Activated CD4-positive, CD25-positive, alpha-beta regulatory T cell treated with anti-CD3 and anti-CD28 coated beads, Interleukin-2, amount 50 U/mL, for 72 hours (primary cell): ENCODE measurements around the gene OTOS.

ENCODE experiments used
- DNase-seq: peaks from one replicate; pipeline ENCODE4 v3.0.0; 2021

The OTOS gene

DNA sequence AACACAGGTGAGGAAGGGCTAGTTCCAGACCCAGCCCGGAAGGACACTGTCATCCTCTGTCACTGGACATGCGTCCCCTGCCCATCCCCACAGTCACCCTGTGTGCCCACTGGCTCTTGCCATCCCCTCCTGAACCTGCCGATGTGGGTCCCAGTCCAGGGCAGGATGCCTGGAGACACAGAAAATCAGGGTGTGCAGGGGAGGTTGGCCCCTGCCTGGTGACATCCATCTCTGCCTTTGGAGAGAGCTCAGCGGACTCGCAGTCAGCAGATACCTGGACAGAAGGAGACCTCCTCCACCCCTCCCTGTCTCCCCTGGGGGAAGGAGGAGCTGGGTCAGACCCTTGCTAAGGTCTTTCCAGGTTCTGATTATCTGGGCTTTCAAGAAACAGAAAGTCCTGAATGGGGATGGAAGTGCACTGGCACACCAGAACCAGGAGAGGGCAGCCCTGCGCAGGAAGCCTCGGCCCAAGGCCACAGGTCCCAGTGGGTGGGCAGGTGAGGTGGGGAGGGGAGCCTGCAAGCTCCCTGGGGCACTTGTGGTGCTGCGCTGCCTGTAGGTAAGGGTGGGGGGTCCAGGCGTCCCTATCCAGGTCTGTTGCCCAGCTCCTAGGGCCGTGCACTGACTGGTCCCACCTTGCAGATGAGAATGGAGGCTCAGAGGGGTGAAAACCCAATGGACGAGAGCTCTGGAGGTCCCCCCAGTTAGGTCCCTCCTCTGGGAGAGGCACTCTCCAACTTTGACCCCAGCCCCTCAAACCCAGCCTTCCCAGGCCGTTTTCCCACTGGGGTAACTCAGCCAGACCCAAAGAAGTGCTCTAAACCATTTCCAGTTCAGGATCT is 9.7 kb upstream of the OTOS start:
- DNase-seq = peak; percentile 41

DNA sequence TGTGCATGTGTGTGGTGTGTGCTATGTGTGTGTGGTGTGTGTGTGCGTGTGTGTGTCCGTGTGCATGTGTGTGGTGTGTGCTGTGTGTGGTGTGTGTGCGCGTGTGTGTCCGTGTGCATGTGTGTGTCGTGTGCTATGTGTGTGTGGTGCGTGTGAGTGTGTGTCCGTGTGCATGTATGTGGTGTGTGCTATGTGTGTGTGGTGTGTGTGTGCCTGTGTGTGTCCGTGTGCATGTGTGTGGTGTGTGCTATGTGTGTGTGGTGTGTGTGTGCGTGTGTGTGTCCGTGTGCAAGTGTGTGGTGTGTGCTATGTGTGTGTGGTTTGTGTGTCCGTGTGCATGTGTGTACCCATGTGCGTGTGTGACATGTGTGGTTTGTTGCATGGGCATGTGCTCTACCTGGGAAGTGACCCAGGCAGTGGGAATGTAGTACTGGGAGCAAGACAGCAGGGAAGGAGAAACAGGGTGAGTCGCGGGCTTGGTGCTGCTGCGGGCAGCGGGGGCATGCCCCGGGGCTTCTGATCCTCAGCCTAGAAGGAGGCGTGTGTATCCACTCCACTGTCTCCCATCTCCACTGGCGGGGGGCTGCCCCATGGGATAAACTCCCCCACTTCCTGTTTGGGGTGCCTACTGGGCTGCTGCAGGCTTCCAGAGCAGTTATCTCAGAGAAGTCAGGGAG is 7.6 kb upstream of the OTOS start:
- DNase-seq = no peak

DNA sequence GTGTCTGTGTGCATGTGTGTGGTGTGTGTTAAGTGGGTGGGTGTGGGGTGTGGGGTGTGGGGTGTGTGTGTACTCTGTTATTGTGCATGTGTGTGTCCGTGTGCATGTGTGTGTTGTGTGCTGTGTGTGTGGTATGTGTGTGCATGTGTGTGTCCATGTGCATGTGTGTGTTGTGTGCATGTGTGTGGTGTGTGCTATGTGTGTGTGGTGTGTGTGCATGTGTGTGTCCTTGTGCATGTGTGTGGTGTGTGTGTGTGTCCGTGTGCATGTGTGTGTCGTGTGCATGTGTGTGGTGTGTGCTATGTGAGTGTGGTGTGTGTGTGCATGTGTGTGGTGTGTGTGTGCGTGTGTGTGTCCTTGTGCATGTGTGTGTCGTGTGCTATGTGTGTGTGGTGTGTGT is 6.9 kb upstream of the OTOS start:
- DNase-seq = no peak

DNA sequence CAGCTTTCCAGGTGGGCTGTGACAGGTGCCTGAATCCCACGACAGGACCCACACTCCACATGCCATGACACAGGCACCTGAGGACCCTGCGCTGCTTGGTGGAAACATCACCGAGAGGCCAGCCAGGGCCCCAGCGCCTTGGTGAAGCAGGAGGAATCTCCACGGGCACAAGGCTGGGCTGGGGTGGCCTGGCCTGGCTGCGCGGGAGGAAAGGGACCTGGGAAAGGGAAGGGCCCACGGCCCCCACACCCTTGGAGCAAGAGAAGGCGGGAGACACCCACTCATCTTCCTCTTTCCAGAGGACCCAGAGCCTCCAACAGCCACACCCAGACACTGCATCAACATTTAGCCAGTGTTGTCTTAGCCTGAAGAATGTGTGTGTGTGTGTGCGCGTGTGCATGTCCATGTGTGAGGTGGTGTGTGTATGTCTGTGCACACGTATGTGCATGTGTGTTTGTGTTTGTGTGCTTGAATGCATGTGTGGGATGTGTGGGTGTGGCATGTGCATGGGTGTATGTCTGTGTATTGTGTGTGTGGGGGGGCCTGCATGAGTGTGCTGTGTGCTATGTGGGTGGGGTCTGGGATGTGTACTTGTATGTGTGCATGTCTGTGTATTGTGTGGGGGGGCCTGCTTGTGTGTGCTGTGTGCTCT is 6.3 kb upstream of the OTOS start:
- DNase-seq = no peak

DNA sequence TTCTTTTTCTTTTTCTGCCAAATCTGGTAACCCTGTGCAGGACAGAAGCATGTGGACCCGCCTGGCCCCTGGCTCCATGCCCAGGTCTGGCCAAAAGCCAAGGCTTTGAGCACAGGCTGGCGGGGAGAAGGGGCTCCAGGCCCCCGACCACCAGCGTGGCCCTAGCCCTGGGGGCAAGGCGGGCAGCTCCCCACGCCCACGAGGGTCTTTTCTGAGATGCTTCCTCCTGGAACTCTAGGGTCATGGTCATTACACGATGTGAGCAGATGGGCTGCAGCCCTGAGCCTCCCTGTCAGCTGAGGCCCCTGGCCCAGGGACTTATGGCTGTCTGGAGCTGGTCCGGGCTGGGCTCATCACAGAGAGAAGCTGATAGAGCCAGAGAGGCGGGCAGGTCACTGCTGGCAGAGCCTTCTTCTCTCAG is 5.7 kb upstream of the OTOS start:
- no peak for DNase-seq

DNA sequence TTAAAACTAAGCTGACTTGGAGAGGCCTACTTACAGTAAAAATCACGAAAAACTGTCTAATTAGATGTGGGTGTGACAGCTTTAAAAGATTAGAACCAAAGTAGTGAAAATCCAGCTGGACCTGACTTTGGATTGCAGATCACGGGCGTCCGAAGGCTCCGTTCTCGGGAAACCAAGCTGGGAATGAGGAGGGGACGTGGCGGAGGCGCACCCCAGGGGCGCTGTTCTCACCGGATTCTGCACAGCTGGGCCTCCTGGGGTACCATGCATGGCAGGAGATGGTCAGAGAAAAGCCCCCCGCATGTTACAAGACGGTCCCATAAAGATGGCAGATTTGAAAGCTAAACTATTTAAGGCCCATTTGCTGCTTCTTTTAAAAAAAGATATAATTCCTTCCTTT is 5.0 kb upstream of the OTOS start:
- no peak for DNase-seq

DNA sequence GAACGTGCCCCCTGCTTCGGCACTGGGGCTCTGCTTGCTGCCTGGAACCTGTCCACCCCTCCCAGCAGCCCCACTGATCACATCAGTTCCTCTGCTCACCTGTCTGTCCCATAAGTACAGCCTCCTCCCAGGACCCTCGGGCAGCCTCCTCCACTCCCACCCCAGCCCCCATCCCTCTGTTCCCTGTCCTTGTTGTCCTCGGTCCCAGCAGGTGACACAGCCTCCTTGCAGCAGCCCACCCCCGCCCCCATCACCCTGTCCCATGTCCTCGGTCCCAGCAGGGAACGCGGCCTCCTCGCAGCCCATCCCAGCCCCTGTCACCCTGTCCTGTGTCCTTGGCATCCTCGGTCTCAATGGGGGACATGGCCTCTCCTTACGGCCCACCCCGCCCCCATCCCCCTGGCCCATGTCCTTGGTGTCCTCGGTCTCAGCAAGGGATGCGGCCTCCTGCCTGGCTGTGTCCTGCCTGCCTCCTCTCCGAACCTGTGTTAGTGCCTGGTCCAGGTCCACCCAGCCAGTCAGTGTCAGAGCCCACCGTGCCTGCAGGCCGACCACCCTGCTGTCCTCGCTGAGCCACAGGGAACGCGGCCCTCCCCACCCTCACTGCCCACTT is 4.3 kb upstream of the OTOS start:
- no peak for DNase-seq

DNA sequence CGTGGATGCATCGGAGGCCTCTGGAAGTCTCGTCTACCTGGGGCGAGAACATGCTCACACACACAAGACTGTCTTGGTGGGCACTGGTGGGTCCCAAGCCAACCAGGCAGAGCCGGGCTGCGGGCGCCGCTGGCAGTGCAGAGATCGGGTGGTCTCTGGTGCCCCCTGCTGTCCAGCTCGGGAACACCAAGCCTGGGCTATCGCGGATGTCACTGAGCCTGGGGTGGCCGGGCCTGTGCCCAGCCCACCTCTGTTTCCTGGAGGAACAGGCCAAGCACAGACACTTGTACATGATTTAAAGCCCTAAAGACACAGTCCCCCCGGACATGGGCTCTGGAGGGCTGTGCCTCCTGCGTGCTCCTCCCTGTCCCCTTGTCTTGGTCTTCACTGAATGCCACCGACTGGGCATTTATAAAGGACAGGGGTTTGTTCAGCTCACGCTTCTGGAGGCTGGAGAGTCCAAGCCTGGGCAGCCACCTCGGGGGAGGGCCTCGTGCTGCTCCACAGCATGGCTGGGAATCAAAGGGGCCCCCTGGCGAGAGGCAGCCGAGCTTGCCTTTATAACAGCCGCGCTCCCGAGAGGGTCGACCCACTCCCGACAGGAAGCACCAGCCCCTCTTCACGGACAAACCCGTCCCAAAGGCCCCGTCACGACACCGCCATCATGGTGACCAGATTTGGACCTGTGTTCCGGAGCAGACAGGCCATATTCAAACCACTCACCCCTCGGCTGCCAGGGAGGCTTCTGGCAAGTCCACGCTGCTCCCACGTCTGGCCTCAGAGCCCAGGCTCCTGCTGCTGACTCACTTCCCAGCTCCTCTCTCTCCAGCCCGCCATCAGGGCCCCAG is 3.6 kb upstream of the OTOS start:
- peak; percentile 87 for DNase-seq

DNA sequence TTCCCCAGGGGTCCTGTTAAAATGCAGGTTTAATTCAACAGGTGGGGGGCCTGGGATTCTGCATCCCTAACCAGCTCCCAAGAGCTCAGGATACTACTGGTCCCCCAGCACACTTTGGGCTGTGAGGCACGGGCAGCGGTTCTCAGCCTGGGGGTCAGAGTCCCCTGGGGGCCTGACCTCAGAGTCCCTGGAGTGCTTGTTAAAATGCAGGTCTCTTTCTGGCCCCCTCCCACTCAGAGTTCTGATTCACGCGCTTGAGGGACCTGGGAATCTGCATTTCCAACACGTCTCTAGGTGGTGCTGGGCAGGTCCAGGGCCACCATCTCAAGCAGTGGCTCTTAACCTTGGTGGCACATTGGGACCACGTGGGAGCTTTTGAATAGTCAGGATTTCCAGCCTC is 2.8 kb upstream of the OTOS start:
- no peak for DNase-seq

DNA sequence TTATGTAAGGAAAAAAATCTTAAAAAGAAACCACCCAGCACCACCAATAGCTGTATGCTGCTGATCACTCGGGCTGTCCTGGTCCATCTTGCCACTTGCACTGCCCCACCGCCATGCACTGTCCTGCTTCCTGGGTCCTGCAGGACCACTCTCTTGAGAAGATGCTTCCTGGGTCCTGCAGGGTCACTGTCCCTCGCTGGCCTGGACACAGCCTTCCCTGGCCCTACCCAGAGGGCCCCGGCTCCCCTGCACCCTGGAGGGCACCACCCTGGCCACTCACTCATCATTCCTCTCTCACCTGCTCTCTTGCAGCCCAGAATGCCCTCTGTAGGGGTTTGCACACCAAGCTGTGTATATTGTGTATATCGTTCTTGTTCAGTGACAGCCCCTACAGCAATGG is 2.4 kb upstream of the OTOS start:
- no peak for DNase-seq

DNA sequence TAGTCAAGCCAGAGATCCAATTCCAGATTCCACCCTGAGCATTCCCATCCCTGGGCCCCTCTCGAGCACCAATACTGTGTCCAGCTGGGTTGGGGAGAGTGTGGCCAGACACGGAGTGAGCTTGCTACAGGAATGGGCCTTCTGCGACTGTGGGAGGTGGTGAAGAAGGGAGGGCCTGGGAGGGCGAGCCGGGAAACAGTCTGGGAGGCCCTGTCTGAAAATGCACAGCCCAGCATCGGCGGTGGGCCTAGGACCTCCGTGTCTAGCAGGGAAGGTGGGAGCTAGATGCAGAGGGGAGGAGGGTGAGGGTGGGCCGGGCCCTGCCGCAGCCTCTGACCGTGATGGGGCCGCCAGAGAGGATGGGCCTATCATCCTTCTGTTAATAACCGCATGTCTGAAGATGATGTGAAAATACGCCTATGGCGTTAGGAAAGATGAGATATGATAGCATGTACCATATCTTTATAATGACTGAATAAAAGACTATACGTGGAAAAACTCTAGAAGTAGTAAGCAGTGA is 1.9 kb upstream of the OTOS start:
- DNase-seq = no peak

DNA sequence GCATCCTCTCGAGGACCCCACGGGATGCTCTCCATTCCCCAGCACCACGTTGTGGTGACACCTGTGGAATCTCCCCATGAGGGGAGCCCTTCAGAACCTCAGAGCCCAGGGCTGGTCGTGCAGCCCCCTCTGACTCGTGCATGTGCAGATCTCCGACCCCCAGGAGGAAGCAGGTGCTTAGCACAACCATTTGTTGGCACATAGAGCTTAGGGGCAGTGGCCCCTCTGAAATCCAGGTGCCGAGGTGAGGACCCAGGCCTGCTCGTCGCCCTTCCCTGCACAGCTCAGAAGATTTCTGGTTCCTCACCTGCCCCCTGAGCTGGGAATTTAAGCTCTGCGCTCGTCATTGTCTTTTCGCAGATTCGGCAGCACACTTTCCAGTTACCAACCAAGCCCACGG is 1.3 kb upstream of the OTOS start:
- no peak for DNase-seq

DNA sequence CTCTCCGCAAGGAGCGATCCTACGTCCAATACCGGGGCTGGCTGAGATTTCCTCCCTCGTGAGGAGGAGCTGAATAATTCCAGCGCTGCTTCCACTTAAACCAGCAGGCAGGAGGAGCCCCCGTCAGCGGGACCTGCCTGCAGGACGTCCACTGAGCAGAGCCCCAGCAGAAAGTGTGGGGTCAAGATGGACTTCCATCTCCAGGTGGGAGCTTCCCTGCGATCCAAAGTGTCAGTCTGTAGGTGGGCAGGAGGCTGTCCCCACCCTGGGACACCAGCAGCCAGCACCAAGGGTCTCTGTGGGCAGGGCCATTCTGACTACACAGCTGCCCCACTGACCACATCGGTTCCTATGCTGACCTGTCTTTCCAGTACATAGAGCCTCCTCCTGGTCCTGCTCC is 462 bp upstream of the OTOS start:
- no peak for DNase-seq

DNA sequence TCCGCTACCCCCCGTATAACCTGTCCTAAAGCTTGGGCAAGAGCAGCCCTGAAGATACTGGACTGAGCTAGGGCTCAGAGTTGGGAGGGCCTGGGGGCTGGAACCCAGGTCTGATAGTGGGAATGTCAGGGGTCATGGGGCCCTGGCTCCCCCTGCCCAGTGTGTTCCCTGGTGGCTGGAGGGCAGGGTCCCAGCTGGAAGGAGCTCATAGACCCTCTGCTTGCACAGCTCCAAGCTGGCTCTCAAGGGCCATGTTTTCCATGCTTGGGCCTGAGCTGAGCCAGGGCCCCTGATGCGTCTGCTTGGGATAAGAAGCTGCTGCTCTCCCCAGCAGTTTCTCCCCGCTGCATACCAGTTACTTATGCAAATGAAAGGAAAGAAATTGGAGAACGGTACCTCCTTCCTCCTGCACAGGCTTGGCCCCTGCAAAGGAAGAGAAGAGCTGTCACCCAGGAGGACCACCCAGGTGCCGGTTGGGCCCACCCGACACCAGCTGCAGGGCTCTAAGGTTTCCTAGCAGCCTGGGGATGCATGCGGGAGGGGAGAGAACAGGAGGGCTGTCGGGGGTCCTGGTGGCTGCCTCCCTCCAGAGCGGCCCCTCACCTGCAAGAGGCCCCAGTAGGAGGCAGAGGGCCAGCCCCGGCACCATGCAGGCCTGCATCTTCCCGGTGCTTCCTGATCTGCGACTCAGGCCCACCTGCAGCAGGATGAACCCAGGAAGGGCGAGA is 628 bp downstream of the OTOS start:
- peak; percentile 16 for DNase-seq

DNA sequence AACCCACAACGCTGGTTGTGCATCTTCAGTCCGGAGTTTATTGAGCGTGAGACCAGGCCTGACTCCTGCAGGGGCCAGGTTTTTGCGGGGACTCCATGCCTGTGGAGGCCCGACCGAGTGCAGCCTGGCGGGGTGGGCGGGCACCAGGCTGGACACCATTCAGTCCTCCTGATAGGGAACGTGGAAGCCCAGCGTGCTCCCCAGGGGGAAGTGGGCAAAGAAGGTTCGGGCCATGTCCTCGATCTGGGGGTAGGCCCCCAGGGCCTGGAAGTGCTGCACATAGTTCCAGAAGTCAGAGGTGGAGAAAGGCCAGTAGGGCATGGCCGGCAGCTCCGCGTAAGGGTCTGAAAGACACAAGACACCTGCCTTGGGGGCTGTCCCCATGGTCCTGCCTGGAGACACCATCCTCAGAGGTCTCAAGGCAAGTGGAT is 1.4 kb downstream of the OTOS start:
- DNase-seq = peak; percentile 29

DNA sequence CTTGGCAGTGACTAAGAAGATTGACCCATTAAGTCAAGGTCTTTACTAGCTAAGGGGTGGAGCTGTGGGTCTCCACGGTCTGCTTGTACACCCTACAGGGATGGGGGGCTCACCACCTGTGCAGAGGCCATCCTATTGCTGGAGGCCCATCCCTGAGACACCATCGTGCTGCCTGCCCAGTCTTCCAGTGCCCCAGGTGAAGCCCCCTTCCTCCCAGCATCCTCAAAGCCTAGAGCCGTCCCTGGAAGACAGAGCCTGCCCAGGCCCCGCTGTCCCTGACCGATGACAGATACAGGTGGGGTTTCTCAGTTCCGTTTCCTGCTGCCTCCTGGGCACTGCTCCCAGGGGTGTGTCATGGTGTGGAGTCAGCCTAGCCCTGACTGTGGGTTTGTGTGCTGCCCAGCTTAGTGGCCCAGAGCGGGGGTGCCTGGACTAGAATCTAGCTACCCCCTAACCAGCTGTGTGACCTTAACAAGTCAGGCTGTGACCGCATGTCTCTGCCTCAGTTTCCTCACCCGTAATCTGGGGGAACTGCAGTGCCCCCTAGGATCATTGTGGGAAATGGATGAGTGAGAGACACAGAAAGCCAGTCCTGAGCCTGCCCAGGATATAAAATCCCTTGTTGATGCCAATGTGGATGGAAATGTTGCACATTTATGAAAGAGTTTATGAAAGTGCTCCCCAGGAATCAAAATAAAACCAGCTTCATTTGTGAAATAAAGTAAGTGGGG is 2.0 kb downstream of the OTOS start:
- DNase-seq = no peak

DNA sequence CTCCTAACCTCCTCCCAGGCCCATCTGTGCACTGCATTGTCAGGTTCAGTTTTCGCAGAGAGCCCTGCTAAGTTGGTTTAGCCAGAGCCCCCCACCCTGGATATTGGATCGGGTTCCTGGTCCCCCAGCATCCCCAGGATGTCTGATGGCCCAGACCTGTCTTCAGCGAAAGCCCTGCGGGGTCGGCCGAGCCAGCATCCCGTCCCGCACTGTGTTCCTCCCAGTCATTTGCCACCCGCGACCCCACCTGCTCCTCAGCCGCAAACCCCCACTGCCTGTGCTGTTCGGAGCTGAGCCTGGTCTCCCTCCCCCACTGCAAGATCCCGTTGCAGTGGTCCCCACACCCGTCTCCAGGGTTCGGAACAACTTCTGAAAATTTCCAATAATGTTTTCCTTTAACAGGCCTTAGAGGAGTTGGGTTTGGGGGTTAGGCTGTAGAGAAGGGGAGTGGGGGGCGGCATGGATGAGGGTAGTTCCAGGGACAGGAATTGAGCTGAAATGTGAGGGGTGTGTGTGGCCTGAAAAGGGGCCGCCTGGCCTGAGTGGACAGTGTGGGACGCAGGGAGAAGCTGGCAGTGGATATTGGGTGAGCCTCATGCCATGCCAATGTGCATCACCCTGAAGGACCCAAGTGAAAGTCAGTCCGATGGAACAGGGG is 2.7 kb downstream of the OTOS start:
- DNase-seq = no peak

DNA sequence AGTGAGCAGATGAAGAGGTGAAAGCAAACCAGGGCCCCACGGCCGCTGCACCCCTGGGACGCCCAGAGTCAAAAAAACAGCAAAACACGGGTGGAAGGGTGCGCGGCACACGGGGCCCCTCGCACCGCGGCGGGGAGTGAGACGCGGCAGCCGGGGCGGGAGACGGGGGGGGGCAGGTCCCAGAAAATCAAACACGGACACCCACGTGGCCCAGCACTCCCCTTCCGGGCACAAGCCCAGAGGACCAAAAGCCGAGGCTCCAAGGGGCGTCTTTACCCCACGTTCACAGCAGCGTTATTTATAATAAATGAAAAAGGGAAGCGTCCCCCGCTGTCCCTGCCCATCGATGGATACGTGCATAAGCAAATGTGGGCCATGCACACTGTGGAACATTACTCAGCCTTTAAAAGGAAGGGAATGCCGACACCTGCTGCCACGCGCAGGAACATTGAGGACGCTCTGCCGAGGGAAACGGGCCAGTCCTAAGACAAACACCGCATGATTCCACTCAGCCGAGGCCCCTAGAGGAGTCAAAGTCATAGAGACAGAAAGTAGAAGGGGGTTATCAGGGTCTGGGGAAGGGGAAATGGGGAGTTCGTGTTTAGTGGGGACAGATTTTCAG is 3.7 kb downstream of the OTOS start:
- DNase-seq = no peak

DNA sequence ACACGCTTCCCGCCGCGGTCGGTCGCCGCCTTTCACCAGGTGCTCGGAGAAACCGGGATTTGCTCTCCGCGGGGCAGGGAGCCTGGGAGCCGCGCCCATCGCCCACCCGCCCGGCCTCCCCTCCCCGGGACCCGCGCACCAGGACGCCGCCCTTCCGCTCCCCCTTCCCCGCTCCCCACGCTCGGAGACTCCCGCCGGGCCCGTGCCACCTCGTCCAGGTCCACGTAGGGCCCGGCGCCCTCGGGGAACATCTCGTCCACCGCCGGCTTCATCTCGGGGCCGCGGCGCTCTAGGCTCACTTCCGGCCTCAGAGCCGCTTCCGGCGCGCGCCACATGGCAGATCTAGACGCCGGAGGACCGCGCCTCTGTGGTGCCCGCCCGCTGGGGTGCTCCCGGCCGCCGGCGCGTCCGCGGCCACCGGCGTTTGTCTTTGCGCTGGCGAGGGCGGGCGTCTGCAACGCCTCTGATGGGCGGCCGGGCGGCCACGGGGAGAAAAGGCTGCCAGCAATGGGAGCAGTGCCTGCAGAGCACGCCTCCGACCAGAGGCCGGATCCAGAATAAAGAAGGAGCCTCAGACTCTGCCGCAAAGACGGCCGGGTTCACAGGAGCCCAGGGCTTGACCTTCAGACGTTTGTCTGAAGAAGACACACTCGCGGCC is 4.3 kb downstream of the OTOS start, which contains the start of gene COPS9:
Gene COPS9, minus strand, starts transcription at position 293 of the 658 bp plus-strand sequence. Its CDS starts 21 bp downstream, at position 272.
- peak; percentile 84 for DNase-seq
